H1 (cell line): ENCODE results near the gene CERS1. TPM values are rescaled to one million over a fixed set of nuclear protein-coding genes. Genes with fewer than 3 reads are reported as not detected.
A peak's percentile ranks its signal among the peaks of the same experiment; 100 is the strongest.

Source experiments
- CTCF ChIA-PET: fragments of 300-600 bp; sonication (Branson Sonifier 250); formaldehyde crosslinking; loops from one replicate; lab custom pipeline; 2021; ENCODE audit not compliant: partially characterized antibody; lab: Charles Lee
- POLR2A ChIA-PET: fragments of 300-600 bp; sonication (Branson Sonifier 250); formaldehyde crosslinking; loops from one replicate; lab custom pipeline; 2021; ENCODE audit warnings: inconsistent platforms; ENCODE audit not compliant: partially characterized antibody; lab: Charles Lee
- DNase-seq, 2 experiments: peaks; one replicate each; pipeline versions ENCODE4 v3.0.0 to v3.0.0-alpha.2; 2010 to 2022; ENCODE audit warnings: low spot score in 2 of 2, low read depth in 1 of 2, mixed read lengths in 1 of 2
- FAIRE-seq: peaks from 2 replicates; lab custom pipeline; 2011; peaks lifted over from hg19 to GRCh38; lab: Jason Lieb, UNC
- H2AFZ ChIP-seq: 2 replicates; pipeline ENCODE4 v1.8.1; 2012; ENCODE audit warnings: low read length, inconsistent platforms
- H2AK5ac ChIP-seq: 2 replicates; pipeline ENCODE4 v1.6.1; 2013; ENCODE audit warnings: low read depth, low read length
- H2BK120ac ChIP-seq: replicated peaks from 2 replicates; pipeline ENCODE3; 2013; ENCODE audit warnings: low read depth, low read length, inconsistent platforms
- H2BK12ac ChIP-seq: 2 replicates; pipeline ENCODE4 v1.6.1; 2013; ENCODE audit warnings: low read depth, low read length
- H2BK15ac ChIP-seq: 2 replicates; pipeline ENCODE4 v1.6.1; 2013; ENCODE audit warnings: low read length
- H2BK20ac ChIP-seq: 2 replicates; pipeline ENCODE4 v1.6.1; 2013; ENCODE audit warnings: low read length
- H2BK5ac ChIP-seq: 2 replicates; pipeline ENCODE4 v1.6.1; 2013; ENCODE audit warnings: low read depth, low read length
- H3K14ac ChIP-seq: 2 replicates; pipeline ENCODE4 v1.6.1; 2013; ENCODE audit warnings: inconsistent platforms; ENCODE audit not compliant: insufficient read length
- H3K18ac ChIP-seq: 2 replicates; pipeline ENCODE4 v1.6.1; 2013; ENCODE audit warnings: low read length; ENCODE audit errors: extremely low read depth
- H3K23ac ChIP-seq: 2 replicates; pipeline ENCODE4 v1.6.1; 2013; ENCODE audit warnings: inconsistent platforms; ENCODE audit not compliant: insufficient read length
- H3K23me2 ChIP-seq: 2 replicates; pipeline ENCODE4 v1.6.1; 2013; ENCODE audit warnings: low read depth, low read length
- H3K27ac ChIP-seq: 2 replicates; pipeline ENCODE4 v1.6.1; 2011; ENCODE audit warnings: low read depth, low read length, inconsistent platforms
- H3K27me3 ChIP-seq, 4 experiments: replicated peaks in 1 of 4; 1 replicate in 1 of 4; 2 replicates in 3 of 4; pipeline versions ENCODE4 v1.6.1 to v1.8.1; 2011 to 2013; ENCODE audit warnings: low read length in 3 of 4, mild to moderate bottlenecking in 3 of 4, inconsistent platforms in 2 of 4, mixed read lengths in 2 of 4, moderate library complexity in 1 of 4; ENCODE audit not compliant: control insufficient read depth in 3 of 4, insufficient read depth in 3 of 4; ENCODE audit errors: extremely low read depth in 1 of 4
- H3K36me3 ChIP-seq, 4 experiments: 2 replicates each; pipeline versions ENCODE4 v1.6.1 to v1.8.1; 2011 to 2013; ENCODE audit warnings: mild to moderate bottlenecking in 4 of 4, low read length in 3 of 4, moderate library complexity in 2 of 4, control low read depth in 1 of 4, inconsistent platforms in 1 of 4; ENCODE audit not compliant: insufficient read depth in 4 of 4, control insufficient read depth in 2 of 4
- H3K4ac ChIP-seq: replicated peaks from 2 replicates; pipeline ENCODE3; 2013; ENCODE audit warnings: low read length, low read depth, mixed read lengths, inconsistent platforms; ENCODE audit not compliant: insufficient read length
- H3K4me1 ChIP-seq, 4 experiments: replicated peaks in 1 of 4; 1 replicate in 1 of 4; 2 replicates in 3 of 4; pipeline versions ENCODE4 v1.6.1 to v1.8.1; 2011 to 2013; ENCODE audit warnings: low read length in 3 of 4, inconsistent platforms in 2 of 4, mixed read lengths in 1 of 4; ENCODE audit not compliant: insufficient read depth in 4 of 4, control insufficient read depth in 3 of 4
- H3K4me2 ChIP-seq, 2 experiments: 2 replicates each; pipeline versions ENCODE4 v1.6.1 to v1.8.1; 2011 to 2013; ENCODE audit warnings: low read depth in 2 of 2, low read length in 2 of 2, control low read depth in 1 of 2, inconsistent platforms in 1 of 2, mild to moderate bottlenecking in 1 of 2; ENCODE audit not compliant: insufficient read depth in 1 of 2
- H3K4me3 ChIP-seq, 4 experiments: fragments of 200-600, 300-600 bp in 1 of 4; sonication (generic), shearing (Covaris generic), sonication (Bioruptor Twin) in 1 of 4; 2 replicates each; pipeline versions ENCODE4 v1.5.1 to v1.8.1; 2011 to 2016; ENCODE audit warnings: low read length in 4 of 4, low read depth in 3 of 4, control low read depth in 2 of 4, inconsistent platforms in 2 of 4, mild to moderate bottlenecking in 2 of 4, mixed read lengths in 1 of 4, moderate library complexity in 1 of 4; ENCODE audit not compliant: insufficient read depth in 2 of 4; ENCODE audit errors: extremely low read depth in 1 of 4
- H3K56ac ChIP-seq: replicated peaks from 2 replicates; pipeline ENCODE3; 2013; ENCODE audit warnings: low read depth, mild to moderate bottlenecking, mixed read lengths, low read length, inconsistent platforms; ENCODE audit not compliant: insufficient read length
- H3K79me1 ChIP-seq: 2 replicates; pipeline ENCODE4 v1.6.1; 2013; ENCODE audit warnings: low read depth, low read length, control low read depth
- H3K79me2 ChIP-seq, 2 experiments: 2 replicates each; pipeline versions ENCODE4 v1.6.1 to v1.8.1; 2012 to 2013; ENCODE audit warnings: low read length in 2 of 2, mild to moderate bottlenecking in 2 of 2, inconsistent platforms in 1 of 2; ENCODE audit not compliant: insufficient read depth in 2 of 2, control insufficient read depth in 1 of 2
- H3K9ac ChIP-seq, 4 experiments: replicated peaks in 1 of 4; 1 replicate in 1 of 4; 2 replicates in 3 of 4; pipeline versions ENCODE4 v1.6.1 to v1.8.1; 2011 to 2013; ENCODE audit warnings: low read depth in 3 of 4, low read length in 3 of 4, control low read depth in 2 of 4, mild to moderate bottlenecking in 2 of 4, moderate library complexity in 2 of 4, inconsistent platforms in 1 of 4; ENCODE audit errors: extremely low read depth in 1 of 4
- H3K9me3 ChIP-seq, 2 experiments: 2 replicates each; pipeline versions ENCODE4 v1.6.1 to v1.8.1; 2012 to 2013; ENCODE audit warnings: mild to moderate bottlenecking in 2 of 2, moderate library complexity in 2 of 2, control low read depth in 1 of 2, inconsistent platforms in 1 of 2, low read depth in 1 of 2, low read length in 1 of 2, mixed read lengths in 1 of 2; ENCODE audit not compliant: insufficient read depth in 2 of 2
- H4K20me1 ChIP-seq, 2 experiments: replicated peaks in 1 of 2; 2 replicates each; pipeline versions ENCODE3 to v1.8.1; 2011 to 2013; ENCODE audit warnings: inconsistent platforms in 2 of 2, low read length in 2 of 2, mild to moderate bottlenecking in 1 of 2; ENCODE audit not compliant: insufficient read depth in 2 of 2, control insufficient read depth in 1 of 2
- H4K5ac ChIP-seq: 2 replicates; pipeline ENCODE4 v1.6.1; 2013; ENCODE audit warnings: low read length, low read depth, mixed read lengths, inconsistent platforms; ENCODE audit not compliant: insufficient read length
- H4K8ac ChIP-seq: 2 replicates; pipeline ENCODE4 v1.8.0; 2013; ENCODE audit warnings: mild to moderate bottlenecking, moderate library complexity, low read length, inconsistent platforms; ENCODE audit not compliant: insufficient read depth; ENCODE audit errors: extremely low read depth
- H4K91ac ChIP-seq: replicated peaks from 2 replicates; pipeline ENCODE3; 2013; ENCODE audit warnings: low read length, mixed read lengths, inconsistent platforms; ENCODE audit not compliant: insufficient read length
- ASH2L ChIP-seq: fragments of 200-600, 300-600 bp; sonication (generic); IDR thresholded peaks from one replicate; pipeline ENCODE4 v1.7.1; 2017; ENCODE audit warnings: low read length
- CHD2 ChIP-seq: IDR thresholded peaks from 2 replicates; pipeline ENCODE4 v1.6.1; 2012; ENCODE audit warnings: low read length, improper control_type of control experiment
- GABPA ChIP-seq: IDR thresholded peaks from 2 replicates; pipeline ENCODE4 v1.6.1; 2011; ENCODE audit warnings: mild to moderate bottlenecking, low read length, moderate library complexity, borderline replicate concordance; ENCODE audit not compliant: insufficient read depth
- PHF8 ChIP-seq: fragments of 200-600 bp; sonication (generic); conservative IDR thresholded peaks from 2 replicates; pipeline ENCODE4 v1.7.1; 2012; ENCODE audit warnings: low read depth, mild to moderate bottlenecking, inconsistent platforms, low read length, moderate library complexity
- RAD21 ChIP-seq, 2 experiments: IDR thresholded peaks in 1 of 2; conservative IDR thresholded peaks in 1 of 2; 2 replicates each; pipeline ENCODE4 v1.6.1; 2011; ENCODE audit warnings: low read depth in 2 of 2, low read length in 2 of 2, improper control_type of control experiment in 1 of 2, inconsistent platforms in 1 of 2, mild to moderate bottlenecking in 1 of 2, moderate library complexity in 1 of 2
- RFX5 ChIP-seq: IDR thresholded peaks from 2 replicates; pipeline ENCODE4 v1.6.1; 2011; ENCODE audit warnings: low read depth, low read length, improper control_type of control experiment, borderline replicate concordance
- SAP30 ChIP-seq: fragments of 300-600 bp; sonication (generic); IDR thresholded peaks from 2 replicates; pipeline ENCODE4 v1.7.1; 2012; ENCODE audit warnings: low read length, moderate library complexity, mild to moderate bottlenecking, inconsistent platforms; ENCODE audit not compliant: insufficient read depth, insufficient replicate concordance
- TEAD4 ChIP-seq: IDR thresholded peaks from 2 replicates; pipeline ENCODE4 v1.6.1; 2012; ENCODE audit warnings: low read depth, low read length, inconsistent platforms, mixed read lengths
- YY1 ChIP-seq: IDR thresholded peaks from 2 replicates; pipeline ENCODE4 v1.6.1; 2011; ENCODE audit warnings: low read depth, mild to moderate bottlenecking, low read length
- WGBS, 2 experiments: shearing (Covaris generic) in 1 of 2; methylation state at CpG; one replicate each; pipeline versions ENCODE4 v1.1.6 to v1.1.7; 2013 to 2015; ENCODE audit warnings: low lambda C conversion rate in 2 of 2, mixed read lengths in 2 of 2, inconsistent platforms in 1 of 2, low coverage in 1 of 2, missing lambda C conversion rate in 1 of 2; ENCODE audit not compliant: insufficient replicate concordance in 2 of 2, insufficient coverage in 1 of 2, insufficient read length in 1 of 2; ENCODE audit errors: extremely low coverage in 1 of 2, missing lambda C conversion rate in 1 of 2; 5-methylcytosine and 5-hydroxymethylcytosine counted together
- polyA plus RNA-seq, 7 experiments: library from polyadenylated mRNA; depleted of rRNA in 3 of 7; stranded (reverse) in 5 of 7; unstranded in 2 of 7; fragments of >200 nt in 5 of 7; fragments of 200-250 nt in 2 of 7; gene quantifications; 1 replicate in 5 of 7; 2 replicates in 1 of 7; 4 replicates in 1 of 7; pipeline versions ENCODE4 v1.2.1 to v1.2.3, GENCODE V29; 2011 to 2013; ENCODE audit warnings: missing spikeins in 2 of 7, mixed read lengths in 2 of 7
- total RNA-seq: library from RNA; stranded (reverse); fragmentation: NEBNext Ultra II Directional; extraction: Animal tissue kit (Norgen Biotek cat#: 25700); gene quantifications from 2 replicates; pipeline ENCODE4 v1.2.1, GENCODE V29; 2021

The CERS1 gene
- total and polyA plus RNA-seq, 2 of the 8 experiments (the other 6 are each of a cell fraction or from before 2014, with no cell fraction given) = 18.6 to 51.0 TPM

DNA sequence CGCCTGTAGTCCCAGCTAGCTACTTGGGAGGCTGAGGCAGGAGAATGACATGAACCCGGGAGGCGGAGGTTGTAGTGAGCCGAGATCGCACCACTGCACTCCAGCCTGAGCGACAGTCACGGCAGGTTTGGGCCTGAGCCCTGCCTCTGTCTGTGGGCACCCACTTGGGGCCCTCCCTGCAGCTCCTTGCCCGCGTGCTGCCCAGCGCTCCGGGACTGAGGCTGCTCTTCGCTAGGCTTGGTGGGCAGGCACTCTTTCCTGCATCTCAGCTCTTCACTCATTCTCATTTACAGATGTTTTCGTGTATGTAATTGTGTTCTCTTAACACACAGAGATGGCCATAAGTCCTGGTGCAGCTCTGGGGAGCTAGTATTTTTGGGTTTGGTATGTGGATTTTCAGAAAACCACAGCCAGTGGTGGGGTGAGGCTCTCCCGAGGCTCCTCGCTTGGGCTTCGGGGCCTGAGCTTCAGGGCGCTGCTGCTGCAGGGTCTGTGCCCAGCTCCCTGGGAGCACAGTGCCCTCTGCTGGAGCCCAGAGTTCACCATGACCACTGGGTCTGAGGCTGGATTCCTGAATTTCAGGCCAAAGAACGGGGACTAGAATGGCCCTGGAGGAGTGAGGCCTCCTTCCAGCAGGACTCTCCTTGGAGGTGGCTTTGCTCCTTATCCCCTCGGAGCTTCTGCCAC lies 49.0 kb downstream of the CERS1 start:
- Histone ChIP-seq H2BK15ac (no peak overlapping the region), H3K9ac (no peak overlapping the region), H3K4me1 (no peaks in the 10 kb centered on the region), H2BK20ac (no peak overlapping the region), H3K23ac (no peak overlapping the region), H4K5ac (no peak overlapping the region), H3K27me3 (no peaks in the 10 kb centered on the region), H3K36me3 (peaks cover 10 to 23% (median 18%) of the 10 kb centered on the region in 4 experiments), H3K4me3 (no peak overlapping the region), H3K79me2 (peaks cover 0 to 65% of the 10 kb centered on the region in 2 experiments; a peak in 3 of 4 replicates), H3K14ac (no peak overlapping the region), H3K27ac (no peak overlapping the region), H4K91ac (no peak overlapping the region), H3K23me2 (no peaks in the 10 kb centered on the region), H3K56ac (no peak overlapping the region), H3K4me2 (no peak overlapping the region), H3K18ac (no peak overlapping the region; the same call in 1 of the 2 replicates), H2BK12ac (no peak overlapping the region), H2BK5ac (no peak overlapping the region), H4K8ac (no peak overlapping the region), H3K4ac (no peak overlapping the region), H2BK120ac (no peak overlapping the region), H4K20me1 (peaks cover 42 to 52% of the 10 kb centered on the region in 2 experiments), H3K9me3 (no peaks in the 10 kb centered on the region), H2AFZ (no peak overlapping the region), H2AK5ac (no peak overlapping the region), H3K79me1 (peaks cover 20% of the 10 kb centered on the region; the same call in 1 of the 2 replicates)
- WGBS, 2 experiments = 79% methylated on average over 19 of the region's 19 CpGs; no CpG with 5 or more reads in 1 of the 2 experiments
- FAIRE-seq (peak; percentile 97), DNase-seq (peak in 1 of 2 experiments; percentile 86)
- ChIA-PET CTCF (interaction anchor here (0.7 to 19.5 kb wide), 40 partner anchors 13 to 909 kb away, joined by 3 to 247 read pairs (median 5); partner anchors contain the start of gene UPF1), POLR2A (interaction anchor here (0.8 to 2.6 kb wide), 4 partner anchors 13 to 74 kb away, joined by 3 to 5 read pairs (median 4); partner anchors contain the start of gene UPF1)
- TF ChIP-seq GABPA (peak; percentile 80; the same call in 1 of the 2 replicates), YY1 (0 out of 2 replicates have a peak, but pooled peaks have one; percentile 18), RAD21 (IDR thresholded peaks at IDR 0.05 in 1 of 2, conservative IDR thresholded peaks at IDR 0.05 in 1 of 2; ENCODE audit: low read depth in 2 of 2, low read length in 2 of 2) (peak; percentile 95 to 96), ASH2L (no peak), SAP30 (no peak), PHF8 (no peak), CHD2 (no peak), RFX5 (no peak), TEAD4 (0 out of 2 replicates have a peak, but pooled peaks have one; percentile 37)
